K562 (cell line): ENCODE data around the gene PARD6A. TPM values are rescaled to one million over a fixed set of nuclear protein-coding genes. Genes with fewer than 3 reads are reported as not detected.

Experiments
- ATAC-seq: fragments of 200-7000 bp; cut with Tn5 transposase; 3 replicates; pipeline ENCODE4 v1.9.1; 2020; ENCODE audit warnings: moderate library complexity
- BruUV-seq: library from RNA; stranded (reverse); fragments of 400-500 nt; replicated peaks from 2 replicates; lab custom pipeline; 2021; lab: Mats Ljungman, UMichigan
- CTCF ChIA-PET: fragments of 300-600 bp; formaldehyde crosslinking; extraction: SDS; loops from one replicate; lab custom pipeline; 2021; ENCODE audit warnings: low intra/inter-chr PET ratio; lab: Yijun Ruan, JAX
- POLR2A ChIA-PET: fragments of 300-600, 350-650 bp; sonication (Branson Sonifier 250); formaldehyde crosslinking; extraction: SDS; loops from one replicate; lab custom pipeline; 2021; ENCODE audit warnings: antibody characterized with exemption, inconsistent platforms; lab: Yijun Ruan, JAX
- DNase-seq, 4 experiments: peaks; one replicate each; pipeline versions ENCODE4 v3.0.0 to v3.0.0-alpha.2; 2011 to 2018; ENCODE audit warnings: low spot score in 3 of 4, mixed read lengths in 3 of 4; ENCODE audit errors: extremely low read depth in 1 of 4
- FAIRE-seq: peaks from 2 replicates; lab custom pipeline; 2011; peaks lifted over from hg19 to GRCh38; lab: Jason Lieb, UNC
- H2AFZ ChIP-seq: 2 replicates; pipeline ENCODE4 v1.6.0; 2011; ENCODE audit warnings: low read depth, low read length, control low read depth, inconsistent platforms
- H3K27ac ChIP-seq: fragments of 200-600 bp; 3 replicates; pipeline ENCODE4 v1.8.0; 2011; ENCODE audit warnings: low read depth, mild to moderate bottlenecking, control low read depth, inconsistent platforms, low read length, moderate library complexity, mixed read lengths; ENCODE audit errors: extremely low read depth
- H3K27me3 ChIP-seq, 2 experiments: fragments of 300-600 bp in 1 of 2; 2 replicates in 1 of 2; 3 replicates in 1 of 2; pipeline versions ENCODE4 v1.6.0 to v1.8.0; 2011; ENCODE audit warnings: inconsistent platforms in 2 of 2, low read length in 2 of 2, mild to moderate bottlenecking in 1 of 2, mixed read lengths in 1 of 2, moderate library complexity in 1 of 2; ENCODE audit not compliant: control insufficient read depth in 2 of 2, insufficient read depth in 2 of 2
- H3K36me3 ChIP-seq: fragments of 300-600 bp; 3 replicates; pipeline ENCODE4 v1.8.0; 2011; ENCODE audit warnings: mild to moderate bottlenecking, low read length, inconsistent platforms; ENCODE audit not compliant: control insufficient read depth, insufficient read depth
- H3K4me1 ChIP-seq, 2 experiments: fragments of 200-600 bp in 1 of 2; replicated peaks in 1 of 2; 2 replicates in 1 of 2; 3 replicates in 1 of 2; pipeline versions ENCODE4 v1.5.1 to v1.8.0; 2011; ENCODE audit warnings: inconsistent platforms in 2 of 2, low read length in 2 of 2, mild to moderate bottlenecking in 1 of 2, mixed read lengths in 1 of 2, moderate library complexity in 1 of 2; ENCODE audit not compliant: control insufficient read depth in 2 of 2, insufficient read depth in 2 of 2
- H3K4me2 ChIP-seq: 2 replicates; pipeline ENCODE4 v1.6.1; 2011; ENCODE audit warnings: low read length, control low read depth, inconsistent platforms, mixed read lengths; ENCODE audit not compliant: insufficient read depth
- H3K4me3 ChIP-seq: fragments of 200-600 bp; sonication (generic), shearing (Covaris generic); 2 replicates; pipeline ENCODE4 v1.5.1; 2016; ENCODE audit warnings: control low read depth, inconsistent platforms
- H3K79me2 ChIP-seq: fragments of 200-600 bp; 3 replicates; pipeline ENCODE4 v1.8.0; 2011; ENCODE audit warnings: low read length, inconsistent platforms; ENCODE audit not compliant: control insufficient read depth, insufficient read depth
- H3K9ac ChIP-seq, 2 experiments: 2 replicates each; pipeline versions ENCODE4 v1.6.0 to v1.6.1; 2011; ENCODE audit warnings: low read depth in 2 of 2, low read length in 2 of 2, control low read depth in 1 of 2, inconsistent platforms in 1 of 2, mild to moderate bottlenecking in 1 of 2, mixed read lengths in 1 of 2; ENCODE audit not compliant: insufficient read depth in 1 of 2
- H3K9me1 ChIP-seq: one replicate; pipeline ENCODE4 v1.6.0; 2011; ENCODE audit warnings: inconsistent platforms, mild to moderate bottlenecking, low read length, moderate library complexity; ENCODE audit not compliant: control insufficient read depth, insufficient read depth
- H3K9me3 ChIP-seq: replicated peaks from 2 replicates; pipeline ENCODE4 v1.5.1; 2011; ENCODE audit warnings: low read depth, low read length, inconsistent platforms; ENCODE audit not compliant: control insufficient read depth, insufficient read depth
- H4K20me1 ChIP-seq: replicated peaks from 2 replicates; pipeline ENCODE4 v1.6.1; 2011; ENCODE audit warnings: low read length, inconsistent platforms, mixed read lengths; ENCODE audit not compliant: control insufficient read depth, insufficient read depth
- CAMTA2 ChIP-seq: fragments of 250-450 bp; sonication (Bioruptor Pico); conservative IDR thresholded peaks from 2 replicates; pipeline ENCODE4 v1.5.1; 2022
- CBX3 ChIP-seq, 2 experiments: IDR thresholded peaks; 1 replicate in 1 of 2; 2 replicates in 1 of 2; pipeline ENCODE4 v1.6.1; 2012; ENCODE audit warnings: inconsistent platforms in 2 of 2, low read length in 2 of 2, borderline replicate concordance in 1 of 2, control low read depth in 1 of 2
- GATAD2A ChIP-seq: fragments of 450-650 bp; IDR thresholded peaks from 2 replicates; pipeline ENCODE4 v1.6.1; 2017
- HOXB6 ChIP-seq: fragments of 250-450 bp; sonication (Bioruptor Pico); IDR thresholded peaks from 2 replicates; pipeline ENCODE4 v1.5.1; 2022; ENCODE audit warnings: mild to moderate bottlenecking, borderline replicate concordance
- KLF16 ChIP-seq: IDR thresholded peaks from 2 replicates; pipeline ENCODE4 v1.6.1; 2016; ENCODE audit warnings: antibody characterized with exemption
- PYGO2 ChIP-seq: fragments of 450-650 bp; IDR thresholded peaks from 2 replicates; pipeline ENCODE4 v1.6.1; 2016; ENCODE audit warnings: mild to moderate bottlenecking, missing genetic modification characterization, moderate library complexity, missing compliant biosample characterization
- SMARCA4 ChIP-seq: fragments of 450-650 bp; IDR thresholded peaks from 2 replicates; pipeline ENCODE4 v1.6.1; 2016
- SMARCB1 ChIP-seq: IDR thresholded peaks from 2 replicates; pipeline ENCODE4 v1.6.1; 2011; ENCODE audit warnings: improper control_type of control experiment, low read depth; ENCODE audit not compliant: insufficient read length
- TBL1XR1 ChIP-seq, 2 experiments: IDR thresholded peaks; 2 replicates each; pipeline ENCODE4 v1.6.1; 2012; ENCODE audit warnings: improper control_type of control experiment in 2 of 2, low read length in 2 of 2, mild to moderate bottlenecking in 1 of 2
- XRCC4 ChIP-seq: IDR thresholded peaks from one replicate; pipeline ENCODE4 v1.6.1; 2011; ENCODE audit not compliant: insufficient read depth, insufficient read length; ENCODE audit errors: extremely low read depth
- YBX1 ChIP-seq: fragments of 450-650 bp; IDR thresholded peaks from 2 replicates; pipeline ENCODE4 v1.7.1; 2016; ENCODE audit warnings: mild to moderate bottlenecking
- ZFP36 ChIP-seq: fragments of 150-350 bp; IDR thresholded peaks from 2 replicates; pipeline ENCODE4 v1.6.1; 2018; ENCODE audit warnings: low read length, low read depth; ENCODE audit not compliant: partially characterized antibody
- WGBS: fragments of 100-300 bp; shearing (Covaris generic); methylation state at CpG from one replicate; pipeline ENCODE4 v1.1.6; 2016; ENCODE audit warnings: low coverage, mixed read lengths; ENCODE audit not compliant: insufficient coverage; ENCODE audit errors: missing lambda C conversion rate; 5-methylcytosine and 5-hydroxymethylcytosine counted together
- in situ Hi-C: fragments of 300-500 bp; cut with MboI; formaldehyde crosslinking; loops from 4 replicates; pipeline ENCODE4 v1.15.0; 2018; ENCODE audit warnings: inconsistent platforms, mixed read lengths
- intact Hi-C: fragments of 100-400 bp; cut with micrococcal nuclease; formaldehyde crosslinking; loops from 2 replicates; pipeline ENCODE4 v1.14.2; 2022
- polyA plus RNA-seq, 8 experiments: library from polyadenylated mRNA; depleted of rRNA in 4 of 8; stranded (reverse) in 5 of 8; unstranded in 3 of 8; fragments of >200 nt; fragmentation: Nextera tagmentation in 2 of 8; fragmentation: Illumina TruSeq in 1 of 8; extraction: Ambion mirVana in 2 of 8; extraction: Trizol in 1 of 8; gene quantifications; 2 replicates each; pipeline versions ENCODE4 v1.2.1 to v1.2.3, GENCODE V29; 2011 to 2014; ENCODE audit warnings: inconsistent platforms in 1 of 8, missing spikeins in 1 of 8
- total RNA-seq, 7 experiments: library from RNA; depleted of rRNA in 6 of 7; stranded (reverse); fragments of >200 nt in 6 of 7; fragmentation: Illumina TruSeq in 2 of 7; extraction: Trizol in 2 of 7; gene quantifications; 2 replicates each; pipeline versions ENCODE4 v1.2.1 to v1.2.3, GENCODE V29; 2011 to 2021; ENCODE audit warnings: low replicate concordance in 1 of 7
- TF ChIP-seq, protein P1 (sequence below): fragments of 450-650 bp; IDR thresholded peaks from 2 replicates; pipeline ENCODE4 v1.6.1; 2018; ENCODE audit warnings: mild to moderate bottlenecking, low read depth; ENCODE audit not compliant: partially characterized antibody
- TF ChIP-seq, protein P2 (sequence below): fragments of 250-450 bp; sonication (Bioruptor Pico); IDR thresholded peaks from 2 replicates; pipeline ENCODE4 v1.5.1; 2021; ENCODE audit warnings: mild to moderate bottlenecking
- TF ChIP-seq, protein P3 (sequence below), 2 experiments: IDR thresholded peaks; 2 replicates each; pipeline ENCODE4 v1.6.1; 2011; ENCODE audit warnings: borderline replicate concordance in 1 of 2, control low read depth in 1 of 2, low read depth in 1 of 2, low read length in 1 of 2, mild to moderate bottlenecking in 1 of 2, mixed read lengths in 1 of 2, moderate library complexity in 1 of 2; ENCODE audit not compliant: insufficient read depth in 1 of 2, insufficient read length in 1 of 2, poor library complexity in 1 of 2, severe bottlenecking in 1 of 2; ENCODE audit errors: extremely low read depth in 1 of 2
- TF ChIP-seq, protein P4 (sequence below): fragments of 250-450 bp; sonication (Bioruptor Pico); IDR thresholded peaks from 2 replicates; pipeline ENCODE4 v1.4.0; 2020; ENCODE audit warnings: mild to moderate bottlenecking, moderate library complexity, borderline replicate concordance

The PARD6A gene
- total and polyA plus RNA-seq, 9 of the 15 experiments (the other 6 are each of a cell fraction or from before 2014, with no cell fraction given), result 0.04 to 2.0 (median 0.44) TPM

- in situ Hi-C loops (loop anchor here (5.0 kb wide), 1 partner anchor 262 kb away; no protein-coding TSS in a partner anchor), intact Hi-C loops (no loop called here)
- no peaks in the 10 kb centered on the region for H3K9me1 ChIP-seq
- no peak overlapping the region for H3K4me2 ChIP-seq
- H4K20me1 ChIP-seq, result peaks cover 2% of the 10 kb centered on the region; the same call in 1 of the 2 replicates
- no TSS peak for BruUV-seq
- peaks cover 14 to 65% of the 10 kb centered on the region in 2 experiments for H3K4me1 ChIP-seq
- WGBS, result 88% methylated on average over 7 of the region's 7 CpGs
- POLR2A ChIA-PET, result interaction anchor here (0.6 to 1.5 kb wide), 3 partner anchors 18 to 271 kb away, joined by 3 to 6 read pairs (median 4); no protein-coding TSS in a partner anchor
- H3K27me3 ChIP-seq, result no peaks in the 10 kb centered on the region
- CTCF ChIA-PET, result interaction anchor here (0.6 kb wide), 1 partner anchor 152 kb away, joined by 4 read pairs; no protein-coding TSS in a partner anchor
- H3K9me3 ChIP-seq, result no peaks in the 10 kb centered on the region
- DNase-seq (no peak), FAIRE-seq (no peak), ATAC-seq (no peak)
- no peak overlapping the region for H3K4me3 ChIP-seq
- no peak overlapping the region for H3K9ac ChIP-seq
- peaks cover 7% of the 10 kb centered on the region; the same call in 2 of the 3 replicates for H3K36me3 ChIP-seq
- H3K27ac ChIP-seq, result no peak overlapping the region
- peaks cover 4% of the 10 kb centered on the region; the same call in 2 of the 3 replicates for H3K79me2 ChIP-seq
- no peak overlapping the region for H2AFZ ChIP-seq
- TF ChIP-seq XRCC4 (no peak), CAMTA2 (CRISPR knock-in tag) (no peak), YBX1 (no peak), SMARCA4 (no peak), TBL1XR1 (IDR thresholded peaks at IDR 0.05; ENCODE audit: low read length in 2 of 2) (no peak), HOXB6 (CRISPR knock-in tag) (no peak), ZFP36 (no peak), GATAD2A (no peak), SMARCB1 (no peak), CBX3 (IDR thresholded peaks at IDR 0.05; ENCODE audit: borderline replicate concordance in 1 of 2, low read length in 2 of 2) (no peak), KLF16 (no peak), PYGO2 (tag) (no peak)
- TF ChIP-seq, protein P1, sequence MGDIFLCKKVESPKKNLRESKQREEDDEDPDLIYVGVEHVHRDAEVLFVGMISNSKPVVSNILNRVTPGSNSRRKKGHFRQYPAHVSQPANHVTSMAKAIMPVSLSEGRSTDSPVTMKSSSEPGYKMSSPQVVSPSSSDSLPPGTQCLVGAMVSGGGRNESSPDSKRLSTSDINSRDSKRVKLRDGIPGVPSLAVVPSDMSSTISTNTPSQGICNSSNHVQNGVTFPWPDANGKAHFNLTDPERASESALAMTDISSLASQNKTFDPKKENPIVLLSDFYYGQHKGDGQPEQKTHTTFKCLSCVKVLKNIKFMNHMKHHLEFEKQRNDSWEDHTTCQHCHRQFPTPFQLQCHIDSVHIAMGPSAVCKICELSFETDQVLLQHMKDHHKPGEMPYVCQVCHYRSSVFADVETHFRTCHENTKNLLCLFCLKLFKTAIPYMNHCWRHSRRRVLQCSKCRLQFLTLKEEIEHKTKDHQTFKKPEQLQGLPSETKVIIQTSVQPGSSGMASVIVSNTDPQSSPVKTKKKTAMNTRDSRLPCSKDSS, result no peak
- TF ChIP-seq, protein P2, sequence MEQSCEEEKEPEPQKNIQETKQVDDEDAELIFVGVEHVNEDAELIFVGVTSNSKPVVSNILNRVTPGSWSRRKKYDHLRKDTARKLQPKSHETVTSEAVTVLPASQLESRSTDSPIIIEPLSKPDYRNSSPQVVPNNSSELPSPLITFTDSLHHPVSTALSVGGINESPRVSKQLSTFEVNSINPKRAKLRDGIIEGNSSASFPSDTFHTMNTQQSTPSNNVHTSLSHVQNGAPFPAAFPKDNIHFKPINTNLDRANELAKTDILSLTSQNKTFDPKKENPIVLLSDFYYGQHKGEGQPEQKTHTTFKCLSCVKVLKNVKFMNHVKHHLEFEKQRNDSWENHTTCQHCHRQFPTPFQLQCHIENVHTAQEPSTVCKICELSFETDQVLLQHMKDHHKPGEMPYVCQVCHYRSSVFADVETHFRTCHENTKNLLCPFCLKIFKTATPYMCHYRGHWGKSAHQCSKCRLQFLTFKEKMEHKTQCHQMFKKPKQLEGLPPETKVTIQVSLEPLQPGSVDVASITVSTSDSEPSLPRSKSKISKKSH, result no peak
- TF ChIP-seq, protein P3, sequence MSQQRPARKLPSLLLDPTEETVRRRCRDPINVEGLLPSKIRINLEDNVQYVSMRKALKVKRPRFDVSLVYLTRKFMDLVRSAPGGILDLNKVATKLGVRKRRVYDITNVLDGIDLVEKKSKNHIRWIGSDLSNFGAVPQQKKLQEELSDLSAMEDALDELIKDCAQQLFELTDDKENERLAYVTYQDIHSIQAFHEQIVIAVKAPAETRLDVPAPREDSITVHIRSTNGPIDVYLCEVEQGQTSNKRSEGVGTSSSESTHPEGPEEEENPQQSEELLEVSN (IDR thresholded peaks at IDR 0.05; ENCODE audit: borderline replicate concordance in 1 of 2, extremely low read depth in 1 of 2, insufficient read depth in 1 of 2, insufficient read length in 1 of 2, low read depth in 1 of 2, low read length in 1 of 2, poor library complexity in 1 of 2, severe bottlenecking in 1 of 2), result no peak
- TF ChIP-seq, protein P4, sequence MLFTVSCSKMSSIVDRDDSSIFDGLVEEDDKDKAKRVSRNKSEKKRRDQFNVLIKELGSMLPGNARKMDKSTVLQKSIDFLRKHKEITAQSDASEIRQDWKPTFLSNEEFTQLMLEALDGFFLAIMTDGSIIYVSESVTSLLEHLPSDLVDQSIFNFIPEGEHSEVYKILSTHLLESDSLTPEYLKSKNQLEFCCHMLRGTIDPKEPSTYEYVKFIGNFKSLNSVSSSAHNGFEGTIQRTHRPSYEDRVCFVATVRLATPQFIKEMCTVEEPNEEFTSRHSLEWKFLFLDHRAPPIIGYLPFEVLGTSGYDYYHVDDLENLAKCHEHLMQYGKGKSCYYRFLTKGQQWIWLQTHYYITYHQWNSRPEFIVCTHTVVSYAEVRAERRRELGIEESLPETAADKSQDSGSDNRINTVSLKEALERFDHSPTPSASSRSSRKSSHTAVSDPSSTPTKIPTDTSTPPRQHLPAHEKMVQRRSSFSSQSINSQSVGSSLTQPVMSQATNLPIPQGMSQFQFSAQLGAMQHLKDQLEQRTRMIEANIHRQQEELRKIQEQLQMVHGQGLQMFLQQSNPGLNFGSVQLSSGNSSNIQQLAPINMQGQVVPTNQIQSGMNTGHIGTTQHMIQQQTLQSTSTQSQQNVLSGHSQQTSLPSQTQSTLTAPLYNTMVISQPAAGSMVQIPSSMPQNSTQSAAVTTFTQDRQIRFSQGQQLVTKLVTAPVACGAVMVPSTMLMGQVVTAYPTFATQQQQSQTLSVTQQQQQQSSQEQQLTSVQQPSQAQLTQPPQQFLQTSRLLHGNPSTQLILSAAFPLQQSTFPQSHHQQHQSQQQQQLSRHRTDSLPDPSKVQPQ (CRISPR knock-in tag), result no peak
These were observed 4.1 kb downstream of the PARD6A start for GRCh38 chr16:67664871-67665270.
